ENCODE results near the gene SLC35E1. TPM values are rescaled to one million over a fixed set of nuclear protein-coding genes. Genes with fewer than 3 reads are reported as not detected.

SLC35E1 gene
- total and polyA plus RNA-seq, 2 experiments from 2014 or later = 17.0 to 30.3 TPM

DNA sequence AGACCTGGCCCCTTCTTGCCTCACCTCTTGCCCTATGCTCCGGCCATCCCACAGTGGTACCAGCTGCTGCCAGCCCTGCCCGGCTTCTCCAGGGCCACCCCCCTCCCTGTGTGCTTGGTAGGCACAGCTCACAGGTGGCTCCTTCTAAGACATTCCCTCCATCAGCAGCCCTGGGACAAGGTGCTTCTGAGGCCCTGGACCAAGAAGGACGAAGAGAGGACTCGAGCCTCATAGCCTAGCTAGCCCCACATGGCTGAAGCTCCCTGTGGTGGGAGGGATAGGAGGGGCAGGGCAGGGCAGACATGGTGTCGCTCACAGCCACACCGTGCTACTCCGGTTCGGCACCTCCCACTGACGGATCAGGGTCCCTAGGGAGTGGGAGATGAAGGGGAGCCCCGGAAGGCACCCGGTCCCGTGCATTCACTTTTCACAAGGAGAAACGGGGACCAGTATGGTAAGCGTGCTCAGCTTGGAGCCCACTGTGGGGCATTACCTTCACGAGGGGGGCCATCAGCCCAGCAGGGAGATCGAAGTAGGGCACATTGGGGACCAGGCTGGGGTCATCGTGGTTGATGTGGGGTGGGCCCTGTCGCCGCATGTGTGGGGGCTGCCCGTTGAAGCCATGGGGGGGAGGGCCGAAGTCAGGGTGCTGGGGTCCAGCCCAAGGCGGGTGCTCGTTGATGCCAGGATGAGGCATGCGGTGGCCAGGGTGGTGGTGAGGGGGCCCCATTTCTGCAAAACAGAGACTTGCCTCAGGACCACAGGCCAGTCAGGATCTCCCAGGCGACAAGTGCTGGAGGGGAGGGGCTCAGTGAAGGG is 49.4 kb downstream of the SLC35E1 start (continued):
- TF ChIP-seq, protein P1, sequence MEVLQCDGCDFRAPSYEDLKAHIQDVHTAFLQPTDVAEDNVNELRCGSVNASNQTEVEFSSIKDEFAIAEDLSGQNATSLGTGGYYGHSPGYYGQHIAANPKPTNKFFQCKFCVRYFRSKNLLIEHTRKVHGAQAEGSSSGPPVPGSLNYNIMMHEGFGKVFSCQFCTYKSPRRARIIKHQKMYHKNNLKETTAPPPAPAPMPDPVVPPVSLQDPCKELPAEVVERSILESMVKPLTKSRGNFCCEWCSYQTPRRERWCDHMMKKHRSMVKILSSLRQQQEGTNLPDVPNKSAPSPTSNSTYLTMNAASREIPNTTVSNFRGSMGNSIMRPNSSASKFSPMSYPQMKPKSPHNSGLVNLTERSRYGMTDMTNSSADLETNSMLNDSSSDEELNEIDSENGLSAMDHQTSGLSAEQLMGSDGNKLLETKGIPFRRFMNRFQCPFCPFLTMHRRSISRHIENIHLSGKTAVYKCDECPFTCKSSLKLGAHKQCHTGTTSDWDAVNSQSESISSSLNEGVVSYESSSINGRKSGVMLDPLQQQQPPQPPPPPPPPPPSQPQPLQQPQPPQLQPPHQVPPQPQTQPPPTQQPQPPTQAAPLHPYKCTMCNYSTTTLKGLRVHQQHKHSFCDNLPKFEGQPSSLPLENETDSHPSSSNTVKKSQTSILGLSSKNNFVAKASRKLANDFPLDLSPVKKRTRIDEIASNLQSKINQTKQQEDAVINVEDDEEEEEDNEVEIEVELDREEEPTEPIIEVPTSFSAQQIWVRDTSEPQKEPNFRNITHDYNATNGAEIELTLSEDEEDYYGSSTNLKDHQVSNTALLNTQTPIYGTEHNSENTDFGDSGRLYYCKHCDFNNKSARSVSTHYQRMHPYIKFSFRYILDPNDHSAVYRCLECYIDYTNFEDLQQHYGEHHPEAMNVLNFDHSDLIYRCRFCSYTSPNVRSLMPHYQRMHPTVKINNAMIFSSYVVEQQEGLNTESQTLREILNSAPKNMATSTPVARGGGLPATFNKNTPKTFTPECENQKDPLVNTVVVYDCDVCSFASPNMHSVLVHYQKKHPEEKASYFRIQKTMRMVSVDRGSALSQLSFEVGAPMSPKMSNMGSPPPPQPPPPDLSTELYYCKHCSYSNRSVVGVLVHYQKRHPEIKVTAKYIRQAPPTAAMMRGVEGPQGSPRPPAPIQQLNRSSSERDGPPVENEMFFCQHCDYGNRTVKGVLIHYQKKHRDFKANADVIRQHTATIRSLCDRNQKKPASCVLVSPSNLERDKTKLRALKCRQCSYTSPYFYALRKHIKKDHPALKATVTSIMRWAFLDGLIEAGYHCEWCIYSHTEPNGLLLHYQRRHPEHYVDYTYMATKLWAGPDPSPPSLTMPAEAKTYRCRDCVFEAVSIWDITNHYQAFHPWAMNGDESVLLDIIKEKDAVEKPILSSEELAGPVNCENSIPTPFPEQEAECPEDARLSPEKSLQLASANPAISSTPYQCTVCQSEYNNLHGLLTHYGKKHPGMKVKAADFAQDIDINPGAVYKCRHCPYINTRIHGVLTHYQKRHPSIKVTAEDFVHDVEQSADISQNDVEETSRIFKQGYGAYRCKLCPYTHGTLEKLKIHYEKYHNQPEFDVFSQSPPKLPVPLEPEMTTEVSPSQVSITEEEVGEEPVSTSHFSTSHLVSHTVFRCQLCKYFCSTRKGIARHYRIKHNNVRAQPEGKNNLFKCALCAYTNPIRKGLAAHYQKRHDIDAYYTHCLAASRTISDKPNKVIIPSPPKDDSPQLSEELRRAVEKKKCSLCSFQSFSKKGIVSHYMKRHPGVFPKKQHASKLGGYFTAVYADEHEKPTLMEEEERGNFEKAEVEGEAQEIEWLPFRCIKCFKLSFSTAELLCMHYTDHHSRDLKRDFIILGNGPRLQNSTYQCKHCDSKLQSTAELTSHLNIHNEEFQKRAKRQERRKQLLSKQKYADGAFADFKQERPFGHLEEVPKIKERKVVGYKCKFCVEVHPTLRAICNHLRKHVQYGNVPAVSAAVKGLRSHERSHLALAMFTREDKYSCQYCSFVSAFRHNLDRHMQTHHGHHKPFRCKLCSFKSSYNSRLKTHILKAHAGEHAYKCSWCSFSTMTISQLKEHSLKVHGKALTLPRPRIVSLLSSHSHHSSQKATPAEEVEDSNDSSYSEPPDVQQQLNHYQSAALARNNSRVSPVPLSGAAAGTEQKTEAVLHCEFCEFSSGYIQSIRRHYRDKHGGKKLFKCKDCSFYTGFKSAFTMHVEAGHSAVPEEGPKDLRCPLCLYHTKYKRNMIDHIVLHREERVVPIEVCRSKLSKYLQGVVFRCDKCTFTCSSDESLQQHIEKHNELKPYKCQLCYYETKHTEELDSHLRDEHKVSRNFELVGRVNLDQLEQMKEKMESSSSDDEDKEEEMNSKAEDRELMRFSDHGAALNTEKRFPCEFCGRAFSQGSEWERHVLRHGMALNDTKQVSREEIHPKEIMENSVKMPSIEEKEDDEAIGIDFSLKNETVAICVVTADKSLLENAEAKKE (CRISPR knock-in tag; IDR thresholded peaks at IDR 0.05) = no peak

DNA sequence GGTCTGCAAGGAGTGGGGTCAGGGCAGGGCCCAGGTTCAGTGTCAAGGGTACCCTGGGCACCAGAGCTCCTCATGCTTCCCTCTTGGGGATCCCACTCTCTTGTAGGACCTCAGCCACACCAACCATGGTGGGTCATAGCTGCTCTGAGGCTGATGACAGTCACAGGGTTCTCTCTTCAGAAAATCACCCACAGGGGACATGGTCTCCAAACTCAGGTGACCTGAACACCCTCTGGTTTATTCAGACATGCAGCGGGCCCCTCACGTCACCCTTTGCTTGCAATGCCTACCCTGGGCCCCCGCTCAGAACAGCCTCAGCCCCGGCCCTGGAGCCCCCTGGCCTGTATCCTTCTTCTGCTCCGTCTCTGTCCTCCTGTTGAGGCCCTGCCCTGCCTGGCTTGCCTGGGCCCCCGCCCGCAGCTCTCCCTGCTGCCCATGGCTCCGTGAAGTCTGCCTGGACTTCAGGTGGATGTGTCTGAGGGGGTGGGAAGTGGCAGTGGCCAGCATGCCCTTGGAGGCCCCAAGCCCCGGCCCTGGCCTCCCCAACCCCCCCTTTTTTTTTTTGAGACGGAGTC is 50.4 kb downstream of the SLC35E1 start:
- H3K36me3 Mint-ChIP-seq (ENCODE audit: low read depth) = peaks cover 87% of the 10 kb centered on the region
- Histone ChIP-seq H3K4me3 (no peak overlapping the region), H3K27me3 (ENCODE audit: insufficient read depth) (no peaks in the 10 kb centered on the region), H2AFZ (no peak overlapping the region), H3K79me2 (replicated peaks; ENCODE audit: insufficient read depth) (no peaks in the 10 kb centered on the region), H3K4me2 (no peak overlapping the region), H4K20me1 (replicated peaks; ENCODE audit: insufficient read depth) (peaks cover 18% of the 10 kb centered on the region), H3K4me1 (ENCODE audit: insufficient read depth) (no peaks in the 10 kb centered on the region), H3F3A (replicated peaks; ENCODE audit: low read depth) (peaks cover 20% of the 10 kb centered on the region), H3K9me2 (ENCODE audit: insufficient read depth) (no peaks in the 10 kb centered on the region), H3K27ac (ENCODE audit: low read depth) (no peak overlapping the region), H3K36me3 (ENCODE audit: insufficient read depth) (peaks cover 40% of the 10 kb centered on the region)
- H3K27ac Mint-ChIP-seq = no peak overlapping the region
- no peaks in the 10 kb centered on the region; the same call in 2 of the 3 replicates for H3K9me3 Mint-ChIP-seq
- no peak for ATAC-seq
- DNase-seq (ENCODE audit: low spot score) = no peak
- H3K4me3 Mint-ChIP-seq = no peak overlapping the region
- H3K4me1 Mint-ChIP-seq = no peaks in the 10 kb centered on the region
- peaks cover 9% of the 10 kb centered on the region for H3K27me3 Mint-ChIP-seq (ENCODE audit: insufficient read depth, low read depth, poor library complexity)
- TF ChIP-seq, protein P2, sequence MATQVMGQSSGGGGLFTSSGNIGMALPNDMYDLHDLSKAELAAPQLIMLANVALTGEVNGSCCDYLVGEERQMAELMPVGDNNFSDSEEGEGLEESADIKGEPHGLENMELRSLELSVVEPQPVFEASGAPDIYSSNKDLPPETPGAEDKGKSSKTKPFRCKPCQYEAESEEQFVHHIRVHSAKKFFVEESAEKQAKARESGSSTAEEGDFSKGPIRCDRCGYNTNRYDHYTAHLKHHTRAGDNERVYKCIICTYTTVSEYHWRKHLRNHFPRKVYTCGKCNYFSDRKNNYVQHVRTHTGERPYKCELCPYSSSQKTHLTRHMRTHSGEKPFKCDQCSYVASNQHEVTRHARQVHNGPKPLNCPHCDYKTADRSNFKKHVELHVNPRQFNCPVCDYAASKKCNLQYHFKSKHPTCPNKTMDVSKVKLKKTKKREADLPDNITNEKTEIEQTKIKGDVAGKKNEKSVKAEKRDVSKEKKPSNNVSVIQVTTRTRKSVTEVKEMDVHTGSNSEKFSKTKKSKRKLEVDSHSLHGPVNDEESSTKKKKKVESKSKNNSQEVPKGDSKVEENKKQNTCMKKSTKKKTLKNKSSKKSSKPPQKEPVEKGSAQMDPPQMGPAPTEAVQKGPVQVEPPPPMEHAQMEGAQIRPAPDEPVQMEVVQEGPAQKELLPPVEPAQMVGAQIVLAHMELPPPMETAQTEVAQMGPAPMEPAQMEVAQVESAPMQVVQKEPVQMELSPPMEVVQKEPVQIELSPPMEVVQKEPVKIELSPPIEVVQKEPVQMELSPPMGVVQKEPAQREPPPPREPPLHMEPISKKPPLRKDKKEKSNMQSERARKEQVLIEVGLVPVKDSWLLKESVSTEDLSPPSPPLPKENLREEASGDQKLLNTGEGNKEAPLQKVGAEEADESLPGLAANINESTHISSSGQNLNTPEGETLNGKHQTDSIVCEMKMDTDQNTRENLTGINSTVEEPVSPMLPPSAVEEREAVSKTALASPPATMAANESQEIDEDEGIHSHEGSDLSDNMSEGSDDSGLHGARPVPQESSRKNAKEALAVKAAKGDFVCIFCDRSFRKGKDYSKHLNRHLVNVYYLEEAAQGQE (IDR thresholded peaks at IDR 0.05; ENCODE audit: unreplicated experiment) = no peak
- TF ChIP-seq ZNF114 (CRISPR knock-in tag; IDR thresholded peaks at IDR 0.05) (no peak), STAT1 (IDR thresholded peaks at IDR 0.05; ENCODE audit: unreplicated experiment) (no peak)
